Measurements from ENCODE around the gene SLC34A1. TPM values are rescaled to one million over a fixed set of nuclear protein-coding genes. Genes with fewer than 3 reads are reported as not detected.

SLC34A1 gene
- total RNA-seq, 2 experiments from 2014 or later, result 1.4 to 1.5 TPM

- Mint-ChIP-seq H3K36me3 (ENCODE audit: low read depth) (peaks cover 62% of the 10 kb centered on the region), H3K4me1 (peaks cover 71% of the 10 kb centered on the region), H3K27ac (no peak overlapping the region), H3K9me3 (no peaks in the 10 kb centered on the region), H3K27me3 (no peaks in the 10 kb centered on the region), H3K4me3 (no peak overlapping the region)
- POLR2A ChIA-PET, result interaction anchor here (1.2 to 20.7 kb wide), 6 partner anchors 8 to 51 kb away, joined by 3 to 654 read pairs (median 68); partner anchors contain the start of genes F12, GRK6 and PFN3
- CTCF ChIA-PET, result interaction anchor here (0.8 to 17.6 kb wide), 6 partner anchors 10 to 51 kb away, joined by 4 to 467 read pairs (median 4); partner anchors contain the start of genes F12 and PFN3
- no peak for DNase-seq
Observed at GRCh38 chr5:177440990-177441780, 57.0 kb downstream of the SLC34A1 start.

GRCh38 chr5:177442066-177442826 lies 58.0 kb downstream of the SLC34A1 start:
- no peak for DNase-seq
- no peaks in the 10 kb centered on the region for H3K9me3 Mint-ChIP-seq
- H3K4me3 Mint-ChIP-seq, result no peak overlapping the region
- peaks cover 52% of the 10 kb centered on the region for H3K36me3 Mint-ChIP-seq (ENCODE audit: low read depth)
- ChIA-PET CTCF (interaction anchor here (1.1 to 17.6 kb wide), 2 partner anchors 13 to 36 kb away, joined by 5 to 467 read pairs; partner anchors contain the start of genes F12 and PFN3), POLR2A (interaction anchor here (1.2 to 20.7 kb wide), 5 partner anchors 8 to 51 kb away, joined by 3 to 654 read pairs (median 96); partner anchors contain the start of genes F12, GRK6 and PFN3)
- H3K4me1 Mint-ChIP-seq, result peaks cover 65% of the 10 kb centered on the region
- H3K27me3 Mint-ChIP-seq, result no peaks in the 10 kb centered on the region
- H3K27ac Mint-ChIP-seq, result no peak overlapping the region

- DNase-seq, result no peak
- no peaks in the 10 kb centered on the region for H3K9me3 Mint-ChIP-seq
- H3K4me1 Mint-ChIP-seq, result peaks cover 64% of the 10 kb centered on the region
- ChIA-PET CTCF (interaction anchor here (1.1 to 17.6 kb wide), 5 partner anchors 9 to 53 kb away, joined by 4 to 467 read pairs (median 11); partner anchors contain the start of genes F12 and PFN3), POLR2A (interaction anchor here (0.5 to 20.7 kb wide), 7 partner anchors 12 to 285 kb away, joined by 3 to 654 read pairs (median 82); partner anchors contain the start of genes F12, GRK6, LMAN2 and MXD3)
- peaks cover 6% of the 10 kb centered on the region for H3K27me3 Mint-ChIP-seq
- H3K36me3 Mint-ChIP-seq (ENCODE audit: low read depth), result peaks cover 41% of the 10 kb centered on the region
- peak overlapping the region; percentile 31 for H3K27ac Mint-ChIP-seq
- H3K4me3 Mint-ChIP-seq, result no peak overlapping the region
Observed at GRCh38 chr5:177443144-177443983, 59.1 kb downstream of the SLC34A1 start.

GRCh38 chr5:177444106-177445051 lies 60.1 kb downstream of the SLC34A1 start:
- Mint-ChIP-seq H3K9me3 (no peaks in the 10 kb centered on the region), H3K27ac (peak overlapping the region; percentile 80), H3K36me3 (ENCODE audit: low read depth) (peaks cover 32% of the 10 kb centered on the region), H3K4me1 (peaks cover 63% of the 10 kb centered on the region), H3K27me3 (peaks cover 10% of the 10 kb centered on the region), H3K4me3 (peak overlapping the region; percentile 5)
- ChIA-PET POLR2A (interaction anchor here (0.5 to 20.7 kb wide), 10 partner anchors 8 to 286 kb away, joined by 3 to 654 read pairs (median 14); partner anchors contain the start of genes F12, GRK6, LMAN2 and MXD3), CTCF (interaction anchor here (0.9 to 17.6 kb wide), 7 partner anchors 8 to 54 kb away, joined by 3 to 467 read pairs (median 11); partner anchors contain the start of genes F12, GRK6 and PFN3)
- DNase-seq, result no peak

- H3K27me3 Mint-ChIP-seq, result peaks cover 10% of the 10 kb centered on the region
- peak overlapping the region; percentile 70 for H3K4me3 Mint-ChIP-seq
- H3K36me3 Mint-ChIP-seq (ENCODE audit: low read depth), result peaks cover 23% of the 10 kb centered on the region
- peak overlapping the region; percentile 80 for H3K27ac Mint-ChIP-seq
- H3K9me3 Mint-ChIP-seq, result no peaks in the 10 kb centered on the region
- ChIA-PET POLR2A (interaction anchor here (0.7 to 20.7 kb wide), 12 partner anchors 8 to 171 kb away, joined by 3 to 654 read pairs (median 8); partner anchors contain the start of genes F12, GRK6, MXD3 and PFN3), CTCF (interaction anchor here (1.1 to 17.6 kb wide), 11 partner anchors 9 to 136 kb away, joined by 4 to 467 read pairs (median 11); partner anchors contain the start of genes F12, GRK6 and PFN3)
- peaks cover 54% of the 10 kb centered on the region for H3K4me1 Mint-ChIP-seq
- DNase-seq, result no peak
Observed at GRCh38 chr5:177445052-177445916, 61.0 kb downstream of the SLC34A1 start.

- H3K27ac Mint-ChIP-seq, result peak overlapping the region; percentile 80
Observed at GRCh38 chr5:177445917-177446199, 61.6 kb downstream of the SLC34A1 start.

GRCh38 chr5:177446200-177447065 lies 62.2 kb downstream of the SLC34A1 start, which contains the start of gene PRR7:
Gene PRR7, plus strand, starts transcription at chr5:177446814. Its CDS starts 8,254 bp downstream, at chr5:177455068.
- Mint-ChIP-seq H3K27me3 (peaks cover 10% of the 10 kb centered on the region), H3K4me3 (peak within 1 kb of the TSS; percentile 70), H3K9me3 (no peaks in the 10 kb centered on the region), H3K4me1 (peaks cover 51% of the 10 kb centered on the region), H3K36me3 (ENCODE audit: low read depth) (peaks cover 17% of the 10 kb centered on the region), H3K27ac (peak within 1 kb of the TSS; percentile 80)
- peak; percentile 74 for DNase-seq
- ChIA-PET POLR2A (interaction anchor here (0.7 to 20.7 kb wide), 12 partner anchors 8 to 172 kb away, joined by 3 to 654 read pairs (median 14); partner anchors contain the start of genes F12, GRK6, LMAN2 and MXD3), CTCF (interaction anchor here (0.6 to 17.6 kb wide), 13 partner anchors 9 to 137 kb away, joined by 3 to 467 read pairs (median 8); partner anchors contain the start of genes F12, GRK6 and PFN3)

More at GRCh38 chr5:177445917-177446199, 61.6 kb downstream of the SLC34A1 start:
- Mint-ChIP-seq H3K36me3 (ENCODE audit: low read depth) (peaks cover 20% of the 10 kb centered on the region), H3K4me3 (peak overlapping the region; percentile 70), H3K4me1 (peaks cover 51% of the 10 kb centered on the region), H3K9me3 (no peaks in the 10 kb centered on the region), H3K27me3 (peaks cover 10% of the 10 kb centered on the region)
- ChIA-PET CTCF (interaction anchor here (1.1 to 17.6 kb wide), 11 partner anchors 9 to 136 kb away, joined by 3 to 467 read pairs (median 11); partner anchors contain the start of genes F12, GRK6 and PFN3), POLR2A (interaction anchor here (0.7 to 20.7 kb wide), 12 partner anchors 9 to 172 kb away, joined by 3 to 654 read pairs (median 8); partner anchors contain the start of genes F12, GRK6, LMAN2 and MXD3)
- DNase-seq, result no peak

GRCh38 chr5:177447066-177447610 lies 62.9 kb downstream of the SLC34A1 start:
- POLR2A ChIA-PET, result interaction anchor here (1.0 to 20.7 kb wide), 11 partner anchors 8 to 135 kb away, joined by 3 to 654 read pairs (median 8); partner anchors contain the start of genes F12, GRK6, LMAN2 and MXD3
- peak; percentile 73 for DNase-seq

More at GRCh38 chr5:177447066-177447610, 62.9 kb downstream of the SLC34A1 start:
- CTCF ChIA-PET, result interaction anchor here (0.6 to 17.6 kb wide), 6 partner anchors 10 to 68 kb away, joined by 3 to 467 read pairs (median 10); partner anchors contain the start of genes F12, GRK6 and PFN3
- H3K27ac Mint-ChIP-seq, result no peak overlapping the region
- H3K4me1 Mint-ChIP-seq, result peaks cover 51% of the 10 kb centered on the region
- peaks cover 13% of the 10 kb centered on the region for H3K27me3 Mint-ChIP-seq
- peak overlapping the region; percentile 61 for H3K4me3 Mint-ChIP-seq
- H3K9me3 Mint-ChIP-seq, result no peaks in the 10 kb centered on the region
- H3K36me3 Mint-ChIP-seq (ENCODE audit: low read depth), result peaks cover 10% of the 10 kb centered on the region

Measured in activated CD4-positive, alpha-beta memory T cell treated with anti-CD3 and anti-CD28 coated beads, Interleukin-2, amount 10 ng/mL, durations not matched to agents 7 days and 5 days (primary cell).